Thyroid gland (tissue), 4 donors: ENCODE measurements around the gene PLCG1.

ENCODE experiments used
- POLR2A ChIP-seq, 2 donors: fragments of 450-650 bp; IDR thresholded peaks; one replicate each; pipeline ENCODE4 v1.6.1; 2017; ENCODE audit warnings: antibody characterized with exemption in 2 of 2, mild to moderate bottlenecking in 2 of 2, moderate library complexity in 1 of 2
- TF ChIP-seq, protein P1 (sequence below), 6 experiments: fragments of 200-600 bp in 3 of 6; fragments of 450-650 bp in 3 of 6; sonication (generic) in 3 of 6; IDR thresholded peaks; one replicate each; pipeline ENCODE4 v1.5.1; 2016 to 2019; ENCODE audit warnings: antibody characterized with exemption in 6 of 6, mild to moderate bottlenecking in 2 of 6, inconsistent platforms in 1 of 6, moderate library complexity in 1 of 6

DNA sequence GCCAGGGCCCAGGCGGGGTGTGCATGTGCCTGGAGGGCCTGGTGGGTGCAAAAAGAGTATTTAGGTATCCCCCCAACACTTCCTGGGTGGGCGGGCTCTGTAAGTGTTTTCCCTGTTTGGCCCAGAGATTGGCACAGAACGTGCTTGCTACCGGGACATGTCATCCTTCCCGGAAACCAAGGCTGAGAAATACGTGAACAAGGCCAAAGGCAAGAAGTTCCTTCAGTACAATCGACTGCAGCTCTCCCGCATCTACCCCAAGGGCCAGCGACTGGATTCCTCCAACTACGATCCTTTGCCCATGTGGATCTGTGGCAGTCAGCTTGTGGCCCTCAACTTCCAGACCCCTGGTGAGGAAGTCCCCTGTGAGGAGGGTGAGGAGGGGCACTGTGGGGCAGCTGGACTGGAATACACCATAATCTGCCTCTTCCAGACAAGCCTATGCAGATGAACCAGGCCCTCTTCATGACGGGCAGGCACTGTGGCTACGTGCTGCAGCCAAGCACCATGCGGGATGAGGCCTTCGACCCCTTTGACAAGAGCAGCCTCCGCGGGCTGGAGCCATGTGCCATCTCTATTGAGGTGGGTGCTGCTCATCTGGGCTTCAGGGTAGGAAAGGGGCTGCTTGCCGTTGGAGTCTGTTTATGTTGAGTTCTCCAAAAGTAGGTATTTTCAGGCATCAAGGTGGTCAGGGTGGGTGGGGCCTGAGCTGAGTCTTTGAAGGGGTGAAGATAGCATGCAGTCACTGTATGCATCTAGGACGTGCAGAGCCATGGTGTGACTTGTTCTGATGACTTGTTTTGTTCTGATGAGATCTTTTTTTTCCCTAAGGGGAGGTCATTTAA lies 35.2 kb downstream of the PLCG1 start:
- TF ChIP-seq, protein P1, sequence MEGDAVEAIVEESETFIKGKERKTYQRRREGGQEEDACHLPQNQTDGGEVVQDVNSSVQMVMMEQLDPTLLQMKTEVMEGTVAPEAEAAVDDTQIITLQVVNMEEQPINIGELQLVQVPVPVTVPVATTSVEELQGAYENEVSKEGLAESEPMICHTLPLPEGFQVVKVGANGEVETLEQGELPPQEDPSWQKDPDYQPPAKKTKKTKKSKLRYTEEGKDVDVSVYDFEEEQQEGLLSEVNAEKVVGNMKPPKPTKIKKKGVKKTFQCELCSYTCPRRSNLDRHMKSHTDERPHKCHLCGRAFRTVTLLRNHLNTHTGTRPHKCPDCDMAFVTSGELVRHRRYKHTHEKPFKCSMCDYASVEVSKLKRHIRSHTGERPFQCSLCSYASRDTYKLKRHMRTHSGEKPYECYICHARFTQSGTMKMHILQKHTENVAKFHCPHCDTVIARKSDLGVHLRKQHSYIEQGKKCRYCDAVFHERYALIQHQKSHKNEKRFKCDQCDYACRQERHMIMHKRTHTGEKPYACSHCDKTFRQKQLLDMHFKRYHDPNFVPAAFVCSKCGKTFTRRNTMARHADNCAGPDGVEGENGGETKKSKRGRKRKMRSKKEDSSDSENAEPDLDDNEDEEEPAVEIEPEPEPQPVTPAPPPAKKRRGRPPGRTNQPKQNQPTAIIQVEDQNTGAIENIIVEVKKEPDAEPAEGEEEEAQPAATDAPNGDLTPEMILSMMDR (IDR thresholded peaks at IDR 0.05): no peak
- no peak for TF ChIP-seq POLR2A (IDR thresholded peaks at IDR 0.05)
